Lung (tissue), 12 donors: Measurements from ENCODE around the gene CHN1. TPM values are rescaled to one million over a fixed set of nuclear protein-coding genes. Genes with fewer than 3 reads are reported as not detected.
A peak's percentile ranks its signal among the peaks of the same experiment; 100 is the strongest.

Experiments
- ATAC-seq: fragments of 200-7000 bp; cut with Tn5 transposase; one replicate; pipeline ENCODE4 v1.9.1; 2020; ENCODE audit warnings: moderate number of reproducible peaks; ENCODE audit not compliant: insufficient read depth, low FRiP score
- DNase-seq, 3 donors: peaks; one replicate each; pipeline ENCODE4 v3.0.0-alpha.2; 2013 to 2017
- H3K27ac ChIP-seq, 2 donors: one replicate each; pipeline ENCODE4 v1.5.1; 2013; ENCODE audit warnings: mild to moderate bottlenecking in 2 of 2, moderate library complexity in 2 of 2, control low read depth in 1 of 2, inconsistent platforms in 1 of 2, low read depth in 1 of 2, low read length in 1 of 2
- H3K27me3 ChIP-seq, 3 donors: one replicate each; pipeline ENCODE4 v1.5.1; 2013; ENCODE audit warnings: low read length in 2 of 3; ENCODE audit not compliant: control insufficient read depth in 3 of 3, insufficient read depth in 3 of 3
- H3K36me3 ChIP-seq, 4 donors: one replicate each; pipeline ENCODE4 v1.5.1; 2013; ENCODE audit warnings: low read length in 4 of 4, mild to moderate bottlenecking in 1 of 4, moderate library complexity in 1 of 4; ENCODE audit not compliant: control insufficient read depth in 4 of 4, insufficient read depth in 4 of 4
- H3K4me1 ChIP-seq, 5 donors: one replicate each; pipeline ENCODE4 v1.5.1; 2013; ENCODE audit warnings: low read length in 5 of 5, mild to moderate bottlenecking in 2 of 5, moderate library complexity in 1 of 5; ENCODE audit not compliant: control insufficient read depth in 5 of 5, insufficient read depth in 5 of 5
- H3K4me3 ChIP-seq: one replicate; pipeline ENCODE4 v1.5.1; 2013; ENCODE audit warnings: mild to moderate bottlenecking, control low read depth, moderate library complexity
- H3K9ac ChIP-seq, 2 donors: one replicate each; pipeline ENCODE4 v1.5.1; 2013; ENCODE audit warnings: low read length in 2 of 2, control low read depth in 1 of 2; ENCODE audit not compliant: insufficient read depth in 1 of 2
- H3K9me3 ChIP-seq, 4 donors: one replicate each; pipeline ENCODE4 v1.5.1; 2013; ENCODE audit warnings: low read length in 3 of 4, mild to moderate bottlenecking in 1 of 4, moderate library complexity in 1 of 4; ENCODE audit not compliant: control insufficient read depth in 4 of 4, insufficient read depth in 3 of 4
- WGBS, 2 donors: extraction: QIAGEN DNeasy Blood & Tissue Kit; methylation state at CpG; one replicate each; pipeline ENCODE4 v1.1.7; 2013; 5-methylcytosine and 5-hydroxymethylcytosine counted together
- polyA plus RNA-seq, 2 donors: library from polyadenylated mRNA; stranded (reverse); fragments of 200-250 nt; gene quantifications; one replicate each; pipeline ENCODE4 v1.2.1, GENCODE V29; 2013
- total RNA-seq, 2 donors: library from RNA; depleted of rRNA in 1 of 2; stranded (reverse); fragments of >200 nt in 1 of 2; gene quantifications; one replicate each; pipeline ENCODE4 v1.2.1, GENCODE V29; 2014 to 2021
- TF ChIP-seq, protein P1 (sequence below): IDR thresholded peaks from 2 replicates; pipeline ENCODE4 v1.5.1; 2012; ENCODE audit warnings: mild to moderate bottlenecking; ENCODE audit errors: control extremely low read depth, extremely low read depth
- donor health status: control.
- donor health status: control.
- donor health status: Bipolar disorder and iron deficiency.
- donor health status: healthy.
- donor health status: DM: yes; HTN: yes; CAD: no.

Gene CHN1
- total and polyA plus RNA-seq, 4 donors: 6.8 to 80.9 (median 14.5) TPM

DNA sequence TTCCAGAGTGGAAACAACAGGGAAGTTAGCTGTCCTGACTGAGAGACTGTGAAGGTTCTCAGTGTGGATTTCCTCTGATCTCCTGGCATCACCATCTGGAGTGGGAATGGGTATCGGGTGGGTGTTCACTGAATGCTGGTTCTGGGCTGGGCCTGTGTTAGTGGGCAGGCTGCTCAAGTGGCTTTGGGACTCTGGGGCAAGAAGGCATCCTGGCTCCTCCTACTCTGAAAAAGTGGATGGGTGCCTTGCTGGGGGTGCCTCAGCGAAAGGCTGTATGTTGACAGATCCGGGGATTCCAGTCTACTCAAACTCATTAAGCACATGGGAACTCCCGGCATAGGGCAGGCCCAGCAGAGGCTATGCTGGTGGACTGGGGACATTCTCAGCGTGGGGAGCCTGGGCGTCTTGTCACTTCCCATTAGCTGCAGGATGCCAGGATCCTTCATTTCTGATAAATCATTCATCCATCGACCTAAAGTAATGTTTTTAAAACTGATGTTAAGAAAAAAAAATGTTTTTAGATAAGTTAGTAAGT lies 213.4 kb downstream of the CHN1 start:
- H3K9ac ChIP-seq: no peak overlapping the region
- no peaks in the 10 kb centered on the region for H3K36me3 ChIP-seq
- DNase-seq (no peak), ATAC-seq (no peak)
- H3K27ac ChIP-seq: no peak overlapping the region
- H3K4me1 ChIP-seq: peaks cover 0 to 25% (median 14%) of the 10 kb centered on the region in 5 donors
- H3K4me3 ChIP-seq: no peak overlapping the region
- no peaks in the 10 kb centered on the region for H3K27me3 ChIP-seq
- TF ChIP-seq, protein P1, sequence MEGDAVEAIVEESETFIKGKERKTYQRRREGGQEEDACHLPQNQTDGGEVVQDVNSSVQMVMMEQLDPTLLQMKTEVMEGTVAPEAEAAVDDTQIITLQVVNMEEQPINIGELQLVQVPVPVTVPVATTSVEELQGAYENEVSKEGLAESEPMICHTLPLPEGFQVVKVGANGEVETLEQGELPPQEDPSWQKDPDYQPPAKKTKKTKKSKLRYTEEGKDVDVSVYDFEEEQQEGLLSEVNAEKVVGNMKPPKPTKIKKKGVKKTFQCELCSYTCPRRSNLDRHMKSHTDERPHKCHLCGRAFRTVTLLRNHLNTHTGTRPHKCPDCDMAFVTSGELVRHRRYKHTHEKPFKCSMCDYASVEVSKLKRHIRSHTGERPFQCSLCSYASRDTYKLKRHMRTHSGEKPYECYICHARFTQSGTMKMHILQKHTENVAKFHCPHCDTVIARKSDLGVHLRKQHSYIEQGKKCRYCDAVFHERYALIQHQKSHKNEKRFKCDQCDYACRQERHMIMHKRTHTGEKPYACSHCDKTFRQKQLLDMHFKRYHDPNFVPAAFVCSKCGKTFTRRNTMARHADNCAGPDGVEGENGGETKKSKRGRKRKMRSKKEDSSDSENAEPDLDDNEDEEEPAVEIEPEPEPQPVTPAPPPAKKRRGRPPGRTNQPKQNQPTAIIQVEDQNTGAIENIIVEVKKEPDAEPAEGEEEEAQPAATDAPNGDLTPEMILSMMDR: no peak
- WGBS, 2 donors: 76 to 80% methylated on average over 7 of the region's 7 CpGs
- no peaks in the 10 kb centered on the region for H3K9me3 ChIP-seq

DNA sequence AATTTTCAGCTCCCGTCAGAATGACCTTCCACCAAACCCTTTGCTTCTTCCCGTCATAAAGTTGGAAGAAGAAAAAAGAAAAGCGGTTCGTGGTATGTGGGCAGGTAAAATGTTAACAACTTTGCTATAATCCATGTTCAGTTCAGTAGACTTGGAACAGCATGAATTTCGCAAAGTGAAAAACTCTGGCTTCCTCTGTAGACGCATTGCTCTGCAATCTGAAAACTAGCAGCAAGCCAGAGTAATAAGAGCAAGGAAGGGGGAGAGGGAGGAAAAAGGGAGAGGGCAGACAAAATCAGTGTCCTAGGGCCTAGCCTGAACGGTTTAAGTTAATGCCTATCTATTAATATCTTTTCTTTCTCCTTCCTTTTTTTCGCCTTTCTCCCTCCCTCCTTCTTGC lies 214.2 kb downstream of the CHN1 start:
- no peaks in the 10 kb centered on the region for H3K9me3 ChIP-seq
- ATAC-seq: no peak
- no peak overlapping the region for H3K27ac ChIP-seq
- TF ChIP-seq, protein P1: no peak
- H3K4me1 ChIP-seq: peaks cover 0 to 25% (median 11%) of the 10 kb centered on the region in 5 donors
- peak in 2 of 3 donors; percentile 52 to 71 for DNase-seq
- no peaks in the 10 kb centered on the region for H3K27me3 ChIP-seq
- no peaks in the 10 kb centered on the region for H3K36me3 ChIP-seq
- peak overlapping the region in 1 of 2 donors; percentile 27 for H3K9ac ChIP-seq
- 78 to 88% methylated on average over 8 of the region's 8 CpGs for WGBS, 2 donors
- no peak overlapping the region for H3K4me3 ChIP-seq

DNA sequence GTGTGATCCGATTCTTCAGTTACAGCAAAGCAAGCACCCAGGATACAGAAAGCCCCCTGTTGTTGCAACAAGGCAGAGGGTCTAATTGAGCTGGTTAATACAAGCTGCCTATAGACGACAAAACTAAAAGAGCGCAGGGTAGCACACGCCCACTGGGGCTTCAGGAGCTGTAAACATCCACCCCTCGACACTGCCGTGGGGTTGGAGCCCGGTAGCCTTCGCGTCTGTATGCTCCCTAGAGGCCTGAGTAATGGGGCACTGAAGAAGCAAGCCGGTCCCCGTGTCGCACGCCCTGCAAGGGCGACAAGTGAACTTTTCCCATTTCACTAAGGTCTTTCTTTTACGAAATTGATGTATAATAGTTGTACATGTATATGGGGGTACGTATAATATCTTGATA lies 216.2 kb downstream of the CHN1 start:
- Histone ChIP-seq H3K9me3 (no peaks in the 10 kb centered on the region), H3K27me3 (no peaks in the 10 kb centered on the region), H3K4me3 (no peak overlapping the region), H3K9ac (no peak overlapping the region), H3K4me1 (peaks cover 0 to 21% (median 5%) of the 10 kb centered on the region in 5 donors), H3K27ac (no peak overlapping the region), H3K36me3 (no peaks in the 10 kb centered on the region)
- TF ChIP-seq, protein P1: no peak
- no peak for DNase-seq
- no peak for ATAC-seq
- WGBS, 2 donors: 89 to 90% methylated on average over 16 of the region's 16 CpGs

DNA sequence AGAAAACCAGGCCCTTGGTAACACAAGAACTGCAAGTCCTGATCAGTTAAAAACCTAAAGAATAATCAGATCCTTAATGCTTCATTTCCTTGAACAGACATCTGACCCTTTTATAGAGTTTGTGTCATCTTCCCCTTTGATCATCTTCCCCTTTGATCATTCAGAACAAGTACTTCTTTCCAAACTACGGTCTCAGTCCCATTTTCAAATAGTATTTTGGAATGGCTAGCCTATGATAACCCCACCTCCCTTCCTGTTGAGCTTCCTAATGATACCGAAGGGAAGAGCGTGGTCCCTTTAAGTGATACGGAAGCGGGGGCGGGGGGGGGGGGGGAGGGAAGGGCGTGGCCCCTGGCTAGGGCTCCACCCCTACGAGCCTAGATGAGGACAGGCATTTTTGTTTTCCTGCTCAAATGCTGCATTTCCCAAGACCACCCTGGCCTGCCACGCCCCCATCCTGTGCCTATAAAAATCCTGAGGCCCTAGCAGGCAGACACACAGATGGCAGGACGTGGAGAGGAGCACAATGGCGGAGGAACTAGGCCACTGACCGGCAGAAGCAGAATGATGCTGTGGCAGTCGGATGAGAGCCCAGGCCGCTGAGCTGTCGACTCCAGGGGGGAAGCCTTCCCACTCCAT lies 216.8 kb downstream of the CHN1 start:
- Histone ChIP-seq H3K4me3 (no peak overlapping the region), H3K9ac (no peak overlapping the region), H3K9me3 (no peaks in the 10 kb centered on the region), H3K27me3 (no peaks in the 10 kb centered on the region), H3K36me3 (no peaks in the 10 kb centered on the region), H3K4me1 (peaks cover 0 to 21% (median 5%) of the 10 kb centered on the region in 5 donors), H3K27ac (no peak overlapping the region)
- WGBS, 2 donors: 61 to 69% methylated on average over 13 to 15 of the region's 15 CpGs
- DNase-seq: peak in 1 of 3 donors; percentile 42
- ATAC-seq: no peak
- TF ChIP-seq, protein P1: no peak
